Activated CD8-positive, alpha-beta memory T cell treated with anti-CD3 and anti-CD28 coated beads for 1 hour (primary cell): ENCODE results near the gene PGAP1.

Source experiments
- DNase-seq, 2 donors: peaks; one replicate each; pipeline ENCODE4 v3.0.0-alpha.2; 2020; ENCODE audit warnings: low read depth in 1 of 2; ENCODE audit errors: extremely low read depth in 1 of 2

The PGAP1 gene

DNA sequence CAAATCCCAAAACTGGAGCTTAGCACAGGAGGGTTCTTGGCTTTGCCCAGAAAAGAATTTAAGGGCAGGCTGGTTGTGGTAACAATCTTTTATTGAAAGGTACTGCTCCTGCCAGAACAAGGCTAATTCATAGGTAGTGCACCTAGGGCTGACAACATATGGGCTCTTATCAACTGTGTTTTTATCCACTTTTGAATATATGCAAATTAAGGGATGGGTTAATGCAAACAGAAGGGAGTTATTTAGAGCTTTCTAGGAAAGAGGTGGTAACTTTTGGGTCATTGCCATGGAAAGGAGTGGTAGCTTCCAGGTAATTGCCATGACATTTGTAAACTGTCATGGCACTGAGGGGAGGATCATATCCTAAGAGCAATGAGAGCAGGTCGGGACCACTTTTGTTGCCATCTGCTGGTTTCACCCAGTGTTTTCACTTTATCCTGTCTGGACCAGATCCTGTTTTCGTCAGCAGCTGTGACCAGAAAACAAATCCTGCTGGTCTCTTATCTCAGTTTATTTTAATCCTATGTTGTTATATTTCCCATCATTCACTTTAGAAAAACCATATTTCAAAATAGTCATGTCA lies 118.3 kb downstream of the PGAP1 start:
- DNase-seq, result no peak

GRCh38 chr2:196804381-196804780 lies 122.1 kb downstream of the PGAP1 start:
- no peak for DNase-seq

- DNase-seq, result no peak
These were observed 124.1 kb downstream of the PGAP1 start for GRCh38 chr2:196802401-196802800.

DNA sequence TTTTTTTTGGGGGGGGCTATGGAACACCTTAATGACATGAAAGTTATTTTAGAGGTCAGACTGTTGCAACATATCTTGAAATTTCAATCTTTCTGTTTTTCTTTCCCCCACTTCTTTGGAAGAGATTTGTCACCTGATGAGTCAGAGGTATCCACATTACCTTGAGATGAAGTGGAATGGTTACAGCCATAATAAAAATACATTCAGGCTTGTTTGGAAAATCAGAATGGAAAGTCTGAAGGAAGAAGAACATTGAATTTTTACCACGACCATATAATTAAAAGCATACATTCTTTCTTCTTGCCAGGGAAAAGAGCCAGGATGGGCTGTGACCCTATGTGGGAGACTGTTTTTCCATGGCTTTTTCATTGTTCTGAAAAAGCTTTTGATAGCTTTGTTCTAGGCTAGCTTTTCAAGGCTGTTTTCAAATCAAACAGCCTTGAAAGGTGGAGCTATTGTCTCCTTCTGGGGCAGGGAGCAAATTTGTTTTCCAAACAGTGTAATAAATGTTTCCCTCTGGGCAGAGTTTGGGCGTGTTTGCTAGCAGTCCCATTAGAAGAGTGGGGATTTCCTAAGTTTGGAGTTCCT lies 124.7 kb downstream of the PGAP1 start:
- DNase-seq, result no peak

- no peak for DNase-seq
These were observed 127.5 kb downstream of the PGAP1 start for GRCh38 chr2:196798980-196799379.

- no peak for DNase-seq
These were observed 133.6 kb downstream of the PGAP1 start for GRCh38 chr2:196792865-196793264.

- DNase-seq, result no peak
These were observed 142.9 kb downstream of the PGAP1 start for GRCh38 chr2:196783431-196784094.
